H1 (cell line): ENCODE measurements around the gene KLHL35.

Source experiments
- CEBPB ChIP-seq: IDR thresholded peaks from 2 replicates; pipeline ENCODE4 v1.6.1; 2012; ENCODE audit warnings: low read depth, low read length
- CHD2 ChIP-seq: IDR thresholded peaks from 2 replicates; pipeline ENCODE4 v1.6.1; 2012; ENCODE audit warnings: low read length, improper control_type of control experiment
- EP300 ChIP-seq, 2 experiments: IDR thresholded peaks; 1 replicate in 1 of 2; 2 replicates in 1 of 2; pipeline ENCODE4 v1.6.1; 2011 to 2012; ENCODE audit warnings: low read depth in 2 of 2, low read length in 2 of 2, mild to moderate bottlenecking in 2 of 2, borderline replicate concordance in 1 of 2, inconsistent platforms in 1 of 2, moderate library complexity in 1 of 2
- EZH2 ChIP-seq: fragments of 200-600 bp; sonication (generic); IDR thresholded peaks from 2 replicates; pipeline ENCODE4 v1.7.1; 2012; ENCODE audit warnings: low read depth, mild to moderate bottlenecking, moderate library complexity, low read length, inconsistent platforms; ENCODE audit not compliant: severe bottlenecking
- PHF8 ChIP-seq: fragments of 200-600 bp; sonication (generic); conservative IDR thresholded peaks from 2 replicates; pipeline ENCODE4 v1.7.1; 2012; ENCODE audit warnings: low read depth, mild to moderate bottlenecking, inconsistent platforms, low read length, moderate library complexity
- POLR2A ChIP-seq, 2 experiments: IDR thresholded peaks; 1 replicate in 1 of 2; 2 replicates in 1 of 2; pipeline ENCODE4 v1.6.1; 2011; ENCODE audit warnings: low read depth in 2 of 2, low read length in 2 of 2, mild to moderate bottlenecking in 2 of 2; ENCODE audit errors: control extremely low read depth in 1 of 2
- RXRA ChIP-seq: IDR thresholded peaks from 2 replicates; pipeline ENCODE4 v1.6.1; 2011; ENCODE audit warnings: low read depth, mild to moderate bottlenecking, low read length, moderate library complexity; ENCODE audit not compliant: insufficient read depth
- SIN3A ChIP-seq, 2 experiments: IDR thresholded peaks in 1 of 2; conservative IDR thresholded peaks in 1 of 2; 2 replicates each; pipeline ENCODE4 v1.6.1; 2011 to 2012; ENCODE audit warnings: low read length in 2 of 2, improper control_type of control experiment in 1 of 2, low read depth in 1 of 2, mild to moderate bottlenecking in 1 of 2
- TAF7 ChIP-seq: optimal IDR thresholded peaks from 2 replicates; pipeline ENCODE3; 2011; ENCODE audit warnings: low read depth, mild to moderate bottlenecking, inconsistent platforms, low read length, moderate library complexity, borderline replicate concordance
- TBP ChIP-seq: IDR thresholded peaks from 2 replicates; pipeline ENCODE4 v1.6.1; 2011; ENCODE audit warnings: low read depth, low read length, improper control_type of control experiment
- TCF12 ChIP-seq: IDR thresholded peaks from 2 replicates; pipeline ENCODE4 v1.6.1; 2011; ENCODE audit warnings: low read depth, mild to moderate bottlenecking, low read length
- TF ChIP-seq, protein P1 (sequence below), 3 experiments: IDR thresholded peaks; 1 replicate in 2 of 3; 2 replicates in 1 of 3; pipeline versions ENCODE4 v1.5.1 to v1.6.1; 2011; ENCODE audit warnings: low read length in 3 of 3, mild to moderate bottlenecking in 3 of 3, inconsistent platforms in 2 of 3, low read depth in 1 of 3, moderate library complexity in 1 of 3; ENCODE audit not compliant: insufficient read depth in 1 of 3; ENCODE audit errors: control extremely low read depth in 1 of 3
- TF ChIP-seq, protein P2 (sequence below): IDR thresholded peaks from 2 replicates; pipeline ENCODE4 v1.6.1; 2011; ENCODE audit warnings: low read length, improper control_type of control experiment

DNA sequence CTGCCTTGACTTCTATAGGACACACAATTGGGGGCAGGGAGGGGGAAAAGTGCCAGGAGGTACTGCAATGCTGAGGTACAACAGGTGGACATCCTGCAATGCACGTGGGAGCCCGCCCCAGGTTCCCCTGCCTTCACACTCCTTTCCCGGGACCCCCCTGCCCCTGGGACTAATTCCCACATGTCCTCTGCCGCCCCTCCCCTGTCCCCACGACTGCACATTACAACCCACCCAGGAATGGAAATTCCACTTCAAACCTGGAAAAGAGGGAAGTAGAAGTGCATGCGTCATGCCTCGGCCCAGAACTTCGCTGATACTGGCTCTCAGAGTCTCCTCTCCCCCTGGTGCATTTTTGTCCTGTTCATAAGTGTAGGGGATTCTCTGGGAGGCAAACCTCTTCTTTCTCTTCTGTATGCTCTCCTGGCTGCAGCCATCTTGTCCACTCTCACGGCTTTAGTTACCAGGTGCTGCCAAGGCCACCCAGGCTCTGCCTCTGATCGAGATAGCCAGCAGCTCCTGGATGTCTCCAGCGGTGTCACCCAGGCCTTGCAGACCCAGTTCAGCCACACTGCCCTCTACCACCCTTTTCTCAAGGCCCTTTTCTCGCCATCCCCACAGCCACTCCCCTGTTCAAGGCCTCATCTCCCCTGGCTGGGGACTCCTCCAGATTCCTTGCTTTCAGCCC, 49.1 kb upstream of the KLHL35 start:
- TF ChIP-seq, protein P1, sequence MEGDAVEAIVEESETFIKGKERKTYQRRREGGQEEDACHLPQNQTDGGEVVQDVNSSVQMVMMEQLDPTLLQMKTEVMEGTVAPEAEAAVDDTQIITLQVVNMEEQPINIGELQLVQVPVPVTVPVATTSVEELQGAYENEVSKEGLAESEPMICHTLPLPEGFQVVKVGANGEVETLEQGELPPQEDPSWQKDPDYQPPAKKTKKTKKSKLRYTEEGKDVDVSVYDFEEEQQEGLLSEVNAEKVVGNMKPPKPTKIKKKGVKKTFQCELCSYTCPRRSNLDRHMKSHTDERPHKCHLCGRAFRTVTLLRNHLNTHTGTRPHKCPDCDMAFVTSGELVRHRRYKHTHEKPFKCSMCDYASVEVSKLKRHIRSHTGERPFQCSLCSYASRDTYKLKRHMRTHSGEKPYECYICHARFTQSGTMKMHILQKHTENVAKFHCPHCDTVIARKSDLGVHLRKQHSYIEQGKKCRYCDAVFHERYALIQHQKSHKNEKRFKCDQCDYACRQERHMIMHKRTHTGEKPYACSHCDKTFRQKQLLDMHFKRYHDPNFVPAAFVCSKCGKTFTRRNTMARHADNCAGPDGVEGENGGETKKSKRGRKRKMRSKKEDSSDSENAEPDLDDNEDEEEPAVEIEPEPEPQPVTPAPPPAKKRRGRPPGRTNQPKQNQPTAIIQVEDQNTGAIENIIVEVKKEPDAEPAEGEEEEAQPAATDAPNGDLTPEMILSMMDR (IDR thresholded peaks at IDR 0.05; ENCODE audit: control extremely low read depth in 1 of 3, insufficient read depth in 1 of 3, low read depth in 1 of 3, low read length in 3 of 3) = no peak
- TF ChIP-seq PHF8 (no peak), POLR2A (IDR thresholded peaks at IDR 0.05; ENCODE audit: control extremely low read depth in 1 of 2, low read depth in 2 of 2, low read length in 2 of 2) (no peak), CEBPB (no peak), TAF7 (no peak), TCF12 (no peak), EZH2 (no peak), CHD2 (no peak), TBP (no peak), RXRA (no peak), EP300 (IDR thresholded peaks at IDR 0.05; ENCODE audit: borderline replicate concordance in 1 of 2, low read depth in 2 of 2, low read length in 2 of 2) (no peak), SIN3A (conservative IDR thresholded peaks at IDR 0.05 in 1 of 2, IDR thresholded peaks at IDR 0.05 in 1 of 2; ENCODE audit: low read depth in 1 of 2, low read length in 2 of 2) (no peak)
- TF ChIP-seq, protein P2, sequence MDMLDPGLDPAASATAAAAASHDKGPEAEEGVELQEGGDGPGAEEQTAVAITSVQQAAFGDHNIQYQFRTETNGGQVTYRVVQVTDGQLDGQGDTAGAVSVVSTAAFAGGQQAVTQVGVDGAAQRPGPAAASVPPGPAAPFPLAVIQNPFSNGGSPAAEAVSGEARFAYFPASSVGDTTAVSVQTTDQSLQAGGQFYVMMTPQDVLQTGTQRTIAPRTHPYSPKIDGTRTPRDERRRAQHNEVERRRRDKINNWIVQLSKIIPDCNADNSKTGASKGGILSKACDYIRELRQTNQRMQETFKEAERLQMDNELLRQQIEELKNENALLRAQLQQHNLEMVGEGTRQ = no peak
